Liver (tissue), 9 donors: Measurements from ENCODE around the gene NEURL1. TPM values are rescaled to one million over a fixed set of nuclear protein-coding genes. Genes with fewer than 3 reads are reported as not detected.

Experiments used
- DNase-seq: peaks from one replicate; pipeline ENCODE4 v3.0.0-alpha.2; 2017; ENCODE audit warnings: low spot score
- H3K27ac ChIP-seq, 2 donors: one replicate each; pipeline ENCODE4 v1.7.0; 2013; ENCODE audit warnings: inconsistent platforms in 2 of 2, low read length in 2 of 2, control low read depth in 1 of 2, low read depth in 1 of 2, mild to moderate bottlenecking in 1 of 2
- H3K27me3 ChIP-seq, 4 donors: one replicate each; pipeline versions ENCODE4 v1.6.1 to v1.7.0; 2013; ENCODE audit warnings: low read length in 3 of 4, inconsistent platforms in 1 of 4, mild to moderate bottlenecking in 1 of 4, moderate library complexity in 1 of 4; ENCODE audit not compliant: control insufficient read depth in 4 of 4, insufficient read depth in 4 of 4
- H3K36me3 ChIP-seq, 4 donors: one replicate each; pipeline versions ENCODE4 v1.6.1 to v1.7.0; 2013; ENCODE audit warnings: low read length in 3 of 4, mild to moderate bottlenecking in 3 of 4, low read depth in 1 of 4, moderate library complexity in 1 of 4; ENCODE audit not compliant: control insufficient read depth in 4 of 4, insufficient read depth in 3 of 4
- H3K4me1 ChIP-seq, 4 donors: one replicate each; pipeline versions ENCODE4 v1.6.1 to v1.7.0; 2013; ENCODE audit warnings: low read length in 3 of 4, mild to moderate bottlenecking in 3 of 4, moderate library complexity in 1 of 4; ENCODE audit not compliant: control insufficient read depth in 4 of 4, insufficient read depth in 4 of 4
- H3K4me3 ChIP-seq, 3 donors: one replicate each; pipeline versions ENCODE4 v1.6.1 to v1.7.0; 2013; ENCODE audit warnings: low read length in 3 of 3, control low read depth in 1 of 3, low read depth in 1 of 3, mild to moderate bottlenecking in 1 of 3
- H3K9ac ChIP-seq, 2 donors: one replicate each; pipeline ENCODE4 v1.7.0; 2013; ENCODE audit warnings: low read length in 2 of 2, mild to moderate bottlenecking in 2 of 2, moderate library complexity in 2 of 2, control low read depth in 1 of 2, low read depth in 1 of 2
- H3K9me3 ChIP-seq, 4 donors: one replicate each; pipeline versions ENCODE4 v1.6.1 to v1.7.0; 2013; ENCODE audit warnings: low read length in 3 of 4; ENCODE audit not compliant: control insufficient read depth in 4 of 4
- HNF4A ChIP-seq, 2 donors: conservative IDR thresholded peaks; 2 replicates each; pipeline ENCODE4 v1.6.1; 2016; ENCODE audit warnings: antibody characterized with exemption in 2 of 2, mild to moderate bottlenecking in 2 of 2
- HNF4G ChIP-seq: IDR thresholded peaks from 2 replicates; pipeline ENCODE4 v1.6.1; 2016; ENCODE audit warnings: antibody characterized with exemption
- JUND ChIP-seq, 2 donors: IDR thresholded peaks; 2 replicates each; pipeline ENCODE4 v1.6.1; 2016; ENCODE audit warnings: antibody characterized with exemption in 2 of 2
- TAF1 ChIP-seq: conservative IDR thresholded peaks from 2 replicates; pipeline ENCODE4 v1.6.1; 2016; ENCODE audit warnings: antibody characterized with exemption, mild to moderate bottlenecking
- YY1 ChIP-seq: IDR thresholded peaks from 2 replicates; pipeline ENCODE4 v1.6.1; 2016; ENCODE audit warnings: antibody characterized with exemption, mild to moderate bottlenecking
- WGBS: extraction: QIAGEN DNeasy Blood & Tissue Kit; methylation state at CpG from one replicate; pipeline ENCODE4 v1.1.7; 2013; 5-methylcytosine and 5-hydroxymethylcytosine counted together
- polyA plus RNA-seq, 2 donors: library from polyadenylated mRNA; stranded (reverse) in 1 of 2; unstranded in 1 of 2; fragments of 200-250 nt in 1 of 2; fragments of >200 nt in 1 of 2; fragmentation: Nextera tagmentation in 1 of 2; extraction: Ambion mirVana in 1 of 2; gene quantifications; one replicate each; pipeline versions ENCODE4 v1.2.1 to v1.2.3, GENCODE V29; 2013 to 2015
- total RNA-seq, 2 donors: library from RNA; depleted of rRNA; stranded (reverse); fragments of >200 nt; gene quantifications; one replicate each; pipeline ENCODE4 v1.2.3, GENCODE V29; 2014
- TF ChIP-seq, protein P1 (sequence below): IDR thresholded peaks from 2 replicates; pipeline ENCODE4 v1.6.1; 2016; ENCODE audit warnings: antibody characterized with exemption
- donor health status: healthy.
- donor health status: healthy.
- donor health status: healthy.
- donor health status: healthy.
- donor health status: healthy.

NEURL1 gene
- total and polyA plus RNA-seq, 4 donors: 0.11 to 3.9 (median 0.74) TPM

DNA sequence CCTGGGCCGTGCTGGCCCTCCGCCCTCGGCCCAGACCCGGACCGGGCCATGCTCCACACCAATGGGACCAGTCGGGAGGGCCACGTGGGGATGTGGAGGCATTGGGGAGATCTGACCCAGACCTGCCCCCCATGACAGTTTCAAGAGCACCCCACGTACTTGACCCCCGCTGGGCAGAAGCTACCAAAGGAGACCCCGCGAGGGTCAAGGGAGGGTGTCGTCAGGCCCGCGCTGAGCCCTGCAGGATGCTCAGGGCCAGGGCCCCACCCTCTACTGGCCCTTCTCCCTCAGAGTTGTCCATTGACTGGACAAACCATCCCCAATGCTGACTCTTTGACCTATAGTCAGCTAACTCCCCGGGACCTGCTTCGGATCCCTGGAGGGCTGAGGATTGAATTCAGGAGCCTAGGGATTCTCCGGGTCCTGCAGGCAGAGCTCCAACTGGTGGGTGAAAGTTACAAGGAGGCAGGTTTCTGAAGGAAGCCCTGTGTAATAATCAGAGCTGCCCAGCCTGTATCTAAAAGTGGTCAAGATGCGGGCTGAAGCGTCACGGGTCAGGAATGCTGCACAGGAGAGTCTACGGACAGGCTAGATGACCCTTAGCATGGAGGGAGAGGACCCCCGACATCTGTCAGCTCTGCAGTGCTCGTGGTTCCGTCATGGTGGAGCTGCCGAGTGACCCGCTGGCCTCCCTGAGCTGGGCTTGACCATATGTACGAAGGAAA lies 40.8 kb upstream of the NEURL1 start:
- Histone ChIP-seq H3K4me3 (peak overlapping the region in 1 of 3 donors; percentile 58), H3K27ac (peak overlapping the region; percentile 72 to 80), H3K9ac (no peak overlapping the region), H3K27me3 (no peaks in the 10 kb centered on the region), H3K4me1 (peaks cover 0 to 5% (median 2%) of the 10 kb centered on the region in 4 donors), H3K9me3 (no peaks in the 10 kb centered on the region), H3K36me3 (peaks cover 0 to 1% (median 0%) of the 10 kb centered on the region in 4 donors)
- TF ChIP-seq, protein P1, sequence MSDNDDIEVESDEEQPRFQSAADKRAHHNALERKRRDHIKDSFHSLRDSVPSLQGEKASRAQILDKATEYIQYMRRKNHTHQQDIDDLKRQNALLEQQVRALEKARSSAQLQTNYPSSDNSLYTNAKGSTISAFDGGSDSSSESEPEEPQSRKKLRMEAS: no peak
- TF ChIP-seq HNF4G (no peak), JUND (IDR thresholded peaks at IDR 0.05) (no peak)
- WGBS: 34% methylated on average over 27 of the region's 27 CpGs
- DNase-seq: no peak

DNA sequence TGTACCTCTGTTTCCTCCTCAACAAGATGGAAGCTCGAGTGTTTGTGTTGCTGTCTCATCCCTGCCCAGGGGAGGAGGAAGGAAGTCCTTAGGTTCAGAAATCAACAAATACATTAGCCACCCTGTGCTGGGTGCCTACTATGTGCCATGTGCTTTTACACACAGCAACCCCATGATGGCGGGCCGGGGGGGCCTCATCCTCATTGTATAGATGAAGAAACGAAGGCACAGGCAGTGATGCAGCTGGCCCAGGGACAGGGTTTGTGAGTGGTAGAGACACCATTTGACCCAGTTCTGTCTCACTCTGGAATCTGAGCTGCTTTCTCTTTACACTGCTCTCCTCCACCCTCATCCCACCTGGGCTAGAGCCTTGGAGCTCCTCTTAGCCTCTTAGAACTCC lies 39.5 kb upstream of the NEURL1 start:
- Histone ChIP-seq H3K9ac (no peak overlapping the region), H3K9me3 (no peaks in the 10 kb centered on the region), H3K36me3 (no peaks in the 10 kb centered on the region), H3K27ac (no peak overlapping the region), H3K4me3 (no peak overlapping the region), H3K27me3 (no peaks in the 10 kb centered on the region), H3K4me1 (peaks cover 0 to 5% (median 2%) of the 10 kb centered on the region in 4 donors)
- TF ChIP-seq HNF4G: no peak
- WGBS: 84% methylated on average over 4 of the region's 4 CpGs
- DNase-seq: no peak

DNA sequence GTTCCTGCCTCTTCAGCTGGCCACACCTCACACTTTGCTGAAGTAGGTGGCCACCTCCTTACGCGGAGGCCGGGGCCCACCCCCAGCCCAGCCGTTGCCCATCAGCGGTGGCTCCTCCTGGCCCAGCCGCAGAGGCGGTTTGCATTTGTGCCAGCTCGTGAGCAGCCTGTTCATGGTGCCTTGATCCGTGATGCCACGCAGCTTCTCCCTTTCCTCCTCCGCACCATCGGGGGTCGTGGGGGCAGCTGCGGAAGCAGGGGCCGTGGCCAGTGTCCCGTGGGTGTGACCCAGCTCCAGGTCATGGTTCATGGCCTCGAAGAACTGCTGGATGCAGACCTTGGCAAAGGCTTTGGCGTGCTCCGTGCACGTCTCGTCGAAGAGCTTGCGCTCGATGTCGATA lies 38.3 kb upstream of the NEURL1 start:
- peaks cover 0 to 5% (median 1%) of the 10 kb centered on the region in 4 donors for H3K4me1 ChIP-seq
- H3K4me3 ChIP-seq: no peak overlapping the region
- H3K9ac ChIP-seq: no peak overlapping the region
- H3K27me3 ChIP-seq: no peaks in the 10 kb centered on the region
- H3K36me3 ChIP-seq: no peaks in the 10 kb centered on the region
- H3K27ac ChIP-seq: no peak overlapping the region
- TF ChIP-seq HNF4A (conservative IDR thresholded peaks at IDR 0.05) (no peak), TAF1 (no peak)
- TF ChIP-seq, protein P1: no peak
- no peaks in the 10 kb centered on the region for H3K9me3 ChIP-seq
- 88% methylated on average over 25 of the region's 25 CpGs for WGBS
- no peak for DNase-seq

DNA sequence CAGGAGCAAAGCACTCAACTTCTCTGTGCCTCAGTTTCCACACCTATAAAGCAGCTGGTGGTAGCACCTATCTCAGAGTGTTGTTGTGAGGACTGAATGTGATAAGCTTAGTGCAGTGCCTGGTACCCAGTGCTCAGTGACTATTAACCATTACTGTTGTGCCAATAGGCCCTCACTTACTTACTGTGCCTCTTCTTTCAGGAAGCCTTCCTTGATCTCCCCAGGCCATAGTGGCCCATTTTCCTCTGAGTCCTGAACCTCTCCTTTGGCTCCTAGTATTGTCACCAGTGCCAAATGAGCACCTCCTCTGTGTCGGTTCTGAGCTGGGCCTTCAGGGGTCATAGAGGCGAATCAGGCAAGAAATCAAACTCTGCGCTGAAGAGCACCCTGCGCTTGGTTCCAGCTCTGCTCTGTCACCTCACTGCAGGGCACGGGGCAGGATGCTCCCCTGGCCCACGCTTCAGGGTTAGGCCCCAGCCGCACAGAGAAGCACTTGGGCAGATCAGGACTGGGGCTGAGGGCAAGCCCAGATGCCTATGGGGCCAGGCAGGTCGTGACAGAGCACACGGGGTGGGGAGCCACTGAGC lies 37.3 kb upstream of the NEURL1 start:
- TF ChIP-seq YY1 (no peak), JUND (IDR thresholded peaks at IDR 0.05) (no peak)
- Histone ChIP-seq H3K36me3 (no peaks in the 10 kb centered on the region), H3K9ac (no peak overlapping the region), H3K4me3 (no peak overlapping the region), H3K9me3 (no peaks in the 10 kb centered on the region), H3K27me3 (no peaks in the 10 kb centered on the region), H3K27ac (no peak overlapping the region), H3K4me1 (peaks cover 0 to 5% (median 0%) of the 10 kb centered on the region in 4 donors)
- no peak for DNase-seq
- 95% methylated on average over 9 of the region's 9 CpGs for WGBS
